B cell (primary cell): ENCODE measurements around the gene ATP5MK. TPM values are rescaled to one million over a fixed set of nuclear protein-coding genes. Genes with fewer than 3 reads are reported as not detected.
"Not testable (repeated sequence)": the region's sequence is repeated elsewhere in the genome, so short reads cannot be mapped to it uniquely, and the experiment has no call there.

ENCODE experiments used
- ATAC-seq: fragments of 200-7000 bp; cut with Tn5 transposase; one replicate; pipeline ENCODE4 v1.10.0; 2021; ENCODE audit warnings: low read depth, mild to moderate bottlenecking, moderate number of reproducible peaks, moderate library complexity
- CTCF ChIA-PET: fragments of 350-600 bp; sonication (Branson Sonifier 250); formaldehyde crosslinking; loops from one replicate; lab custom pipeline; 2021; ENCODE audit warnings: antibody characterized with exemption, inconsistent platforms; lab: Charles Lee
- POLR2A ChIA-PET: fragments of 350-600 bp; sonication (Branson Sonifier 250); formaldehyde crosslinking; loops from one replicate; lab custom pipeline; 2021; ENCODE audit warnings: antibody characterized with exemption; lab: Charles Lee
- DNase-seq: peaks from one replicate; pipeline ENCODE4 v3.0.0; 2013
- H2AFZ ChIP-seq: 2 replicates; pipeline ENCODE4 v1.6.1; 2012; ENCODE audit warnings: mild to moderate bottlenecking, low read depth, low read length; ENCODE audit not compliant: insufficient read depth, poor library complexity, severe bottlenecking
- H3K27ac ChIP-seq, 2 donors: 1 replicate in 1 of 2; 2 replicates in 1 of 2; pipeline ENCODE4 v1.5.1; 2012 to 2013; ENCODE audit warnings: low read length in 2 of 2, mild to moderate bottlenecking in 2 of 2, moderate library complexity in 1 of 2
- H3K27me3 ChIP-seq, 4 experiments: fragments of 200-600 bp in 1 of 4; sonication (generic) in 1 of 4; replicated peaks in 1 of 4; 1 replicate in 2 of 4; 2 replicates in 2 of 4; pipeline versions ENCODE4 v1.6.1 to v1.7.0; 2013 to 2016; ENCODE audit warnings: low read length in 3 of 4, mild to moderate bottlenecking in 2 of 4, mixed read lengths in 1 of 4, moderate library complexity in 1 of 4; ENCODE audit not compliant: insufficient read depth in 4 of 4, control insufficient read depth in 3 of 4; ENCODE audit errors: control extremely low read depth in 1 of 4
- H3K36me3 ChIP-seq, 2 experiments: replicated peaks in 1 of 2; 1 replicate in 1 of 2; 2 replicates in 1 of 2; pipeline versions ENCODE4 v1.6.1 to v1.7.1; 2013; ENCODE audit warnings: low read length in 1 of 2; ENCODE audit not compliant: insufficient read depth in 2 of 2, control insufficient read depth in 1 of 2; ENCODE audit errors: control extremely low read depth in 1 of 2, extremely low read depth in 1 of 2
- H3K4me1 ChIP-seq, 2 donors: fragments of 200-600 bp in 1 of 2; sonication (generic) in 1 of 2; 1 replicate in 1 of 2; 2 replicates in 1 of 2; pipeline versions ENCODE4 v1.5.1 to v1.6.1; 2013 to 2017; ENCODE audit warnings: low read length in 2 of 2; ENCODE audit not compliant: control insufficient read depth in 2 of 2, insufficient read depth in 2 of 2
- H3K4me2 ChIP-seq: replicated peaks from 2 replicates; pipeline ENCODE3; 2012; ENCODE audit warnings: mild to moderate bottlenecking, low read depth, low read length; ENCODE audit not compliant: poor library complexity, severe bottlenecking
- H3K4me3 ChIP-seq, 5 experiments: fragments of 200-600 bp in 1 of 5; sonication (generic) in 1 of 5; 1 replicate in 3 of 5; 2 replicates in 2 of 5; pipeline versions ENCODE4 v1.5.1 to v1.7.0; 2011 to 2016; ENCODE audit warnings: low read length in 4 of 5, mild to moderate bottlenecking in 4 of 5, low read depth in 2 of 5, control low read depth in 1 of 5, moderate library complexity in 1 of 5; ENCODE audit not compliant: insufficient read depth in 1 of 5; ENCODE audit errors: control extremely low read depth in 1 of 5, extremely low read depth in 1 of 5
- H3K79me2 ChIP-seq: fragments of 200-600 bp; sonication (generic); one replicate; pipeline ENCODE4 v1.6.0; 2016; ENCODE audit warnings: low read length; ENCODE audit not compliant: control insufficient read depth, insufficient read depth
- H3K9ac ChIP-seq: fragments of 200-600 bp; sonication (generic); 2 replicates; pipeline ENCODE4 v1.6.1; 2017; ENCODE audit warnings: mild to moderate bottlenecking, low read length, moderate library complexity
- H3K9me3 ChIP-seq, 3 donors: one replicate each; pipeline versions ENCODE4 v1.6.1 to v1.7.1; 2013; ENCODE audit warnings: low read length in 2 of 3; ENCODE audit not compliant: control insufficient read depth in 2 of 3, insufficient read depth in 1 of 3; ENCODE audit errors: control extremely low read depth in 1 of 3
- H4K20me1 ChIP-seq: 2 replicates; pipeline ENCODE4 v1.6.0; 2012; ENCODE audit warnings: mild to moderate bottlenecking, low read length; ENCODE audit not compliant: insufficient read depth, control insufficient read depth, poor library complexity, severe bottlenecking
- H3K27ac Mint-ChIP-seq: one replicate; pipeline ENCODE4 v1.8.0; 2021; ENCODE audit warnings: mixed read lengths
- H3K27me3 Mint-ChIP-seq: one replicate; pipeline ENCODE4 v1.8.0; 2021; ENCODE audit warnings: mixed read lengths
- H3K4me1 Mint-ChIP-seq: one replicate; pipeline ENCODE4 v1.8.0; 2021; ENCODE audit warnings: mixed read lengths
- H3K4me3 Mint-ChIP-seq: one replicate; pipeline ENCODE4 v1.8.0; 2021; ENCODE audit warnings: mixed read lengths
- H3K9me3 Mint-ChIP-seq: one replicate; pipeline ENCODE4 v1.8.0; 2022; ENCODE audit warnings: mixed read lengths; ENCODE audit not compliant: insufficient read depth
- CTCF ChIP-seq: fragments of 200-600 bp; IDR thresholded peaks from one replicate; pipeline ENCODE4 v1.8.0; 2022; ENCODE audit warnings: antibody characterized with exemption, mild to moderate bottlenecking
- EZH2 ChIP-seq: IDR thresholded peaks from 2 replicates; pipeline ENCODE4 v1.6.1; 2012; ENCODE audit warnings: borderline replicate concordance, low read depth, mild to moderate bottlenecking, moderate library complexity, low read length; ENCODE audit not compliant: insufficient read depth, poor library complexity, severe bottlenecking
- WGBS: methylation state at CpG from one replicate; pipeline ENCODE4 v1.1.5; 2013; ENCODE audit warnings: missing lambda C conversion rate; ENCODE audit not compliant: insufficient coverage; 5-methylcytosine and 5-hydroxymethylcytosine counted together
- intact Hi-C: fragments of 100-400 bp; cut with micrococcal nuclease; formaldehyde crosslinking; loops from one replicate; pipeline ENCODE4 v1.10.0; 2022
- polyA plus RNA-seq: library from polyadenylated mRNA; depleted of rRNA; stranded (reverse); fragments of >200 nt; gene quantifications from 2 replicates; pipeline ENCODE4 v1.2.3, GENCODE V29; 2012
- total RNA-seq, 2 donors: library from RNA; stranded (reverse); fragments of 120-200 nt in 1 of 2; gene quantifications; 1 replicate in 1 of 2; 2 replicates in 1 of 2; pipeline versions ENCODE4 v1.2.3 to v1.2.4, GENCODE V29; 2013 to 2022

Gene ATP5MK
- total and polyA plus RNA-seq, 2 donors (not counting 1 experiment from before 2014, with no cell fraction given) = 96.6 to 99.9 TPM

DNA sequence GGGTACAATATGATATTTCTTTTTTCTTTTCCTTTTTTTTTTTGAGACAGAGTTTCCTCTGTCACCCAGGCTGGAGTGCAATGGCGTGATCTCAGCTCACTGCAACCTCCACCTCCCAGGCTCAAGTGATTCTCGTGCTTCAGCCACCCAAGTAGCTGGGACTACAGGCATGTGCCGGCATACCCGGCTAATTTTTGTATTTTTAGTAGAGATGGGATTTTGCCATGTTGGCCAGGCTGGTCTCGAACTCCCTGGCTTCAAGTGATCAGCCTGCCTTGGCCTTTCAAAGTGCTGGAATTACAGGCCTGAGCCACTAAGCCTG lies 20.8 kb upstream of the ATP5MK start:
- H4K20me1 ChIP-seq, H3K79me2 ChIP-seq, H3K9me3 ChIP-seq, H3K27me3 Mint-ChIP-seq, H3K9me3 Mint-ChIP-seq, H3K4me3 Mint-ChIP-seq, H3K4me2 ChIP-seq, H3K4me1 ChIP-seq, H3K4me3 ChIP-seq, DNase-seq, ATAC-seq, H2AFZ ChIP-seq, H3K27me3 ChIP-seq, H3K27ac Mint-ChIP-seq, H3K9ac ChIP-seq, H3K27ac ChIP-seq, H3K4me1 Mint-ChIP-seq: not testable (repeated sequence)
- ChIA-PET CTCF (interaction anchor here (0.6 to 10.5 kb wide), 25 partner anchors 9 to 295 kb away, joined by 3 to 345 read pairs (median 5); partner anchors contain the start of genes CALHM2, CALHM3 and NEURL1), POLR2A (interaction anchor here (0.6 to 1.0 kb wide), 3 partner anchors 36 to 70 kb away, joined by 3 to 13 read pairs (median 4); no protein-coding TSS in a partner anchor)
- peak; percentile 50 for TF ChIP-seq CTCF
- peaks cover 6 to 84% of the 10 kb centered on the region in 2 experiments for H3K36me3 ChIP-seq
- 90% methylated on average over 3 of the region's 5 CpGs for WGBS
- intact Hi-C loops = loop anchor here (1.0 to 2.0 kb wide), 2 partner anchors 68 to 176 kb away; no protein-coding TSS in a partner anchor

DNA sequence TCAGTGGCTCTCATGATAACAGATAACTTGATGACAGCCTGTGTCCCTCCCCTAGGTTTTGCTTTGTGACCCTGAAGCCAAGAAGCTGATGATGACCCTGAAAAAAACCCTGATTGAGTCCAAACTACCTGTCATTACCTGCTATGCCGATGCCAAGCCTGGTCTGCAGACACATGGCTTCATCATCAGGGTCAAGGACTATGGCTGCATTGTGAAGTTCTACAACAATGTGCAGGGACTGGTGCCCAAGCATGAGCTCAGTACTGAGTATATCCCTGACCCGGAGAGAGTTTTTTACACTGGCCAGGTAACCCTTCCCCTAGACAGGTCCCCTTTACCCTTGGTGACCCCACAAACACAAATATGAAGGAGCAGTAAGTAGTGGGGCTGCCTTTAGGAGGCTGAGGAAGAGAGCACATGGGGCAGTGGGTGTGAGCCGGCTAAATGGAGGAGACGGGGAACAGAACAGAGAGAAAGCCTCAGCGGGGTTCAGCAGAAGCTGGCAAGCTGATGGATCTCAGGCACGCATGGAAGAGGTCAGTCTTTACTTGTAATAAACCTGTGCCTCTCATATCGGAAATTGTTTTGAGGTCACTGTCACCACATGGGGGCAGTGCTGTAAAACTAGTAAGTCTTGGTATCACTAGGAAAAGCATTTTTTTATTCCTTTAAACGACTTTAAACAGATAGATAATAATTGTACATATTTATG lies 20.3 kb upstream of the ATP5MK start:
- Histone ChIP-seq H3K27ac (no peak overlapping the region), H3K27me3 (no peaks in the 10 kb centered on the region), H3K79me2 (peaks cover 3% of the 10 kb centered on the region), H3K9me3 (no peaks in the 10 kb centered on the region), H4K20me1 (no peaks in the 10 kb centered on the region), H2AFZ (no peak overlapping the region), H3K36me3 (peaks cover 8 to 86% of the 10 kb centered on the region in 2 experiments), H3K9ac (no peak overlapping the region), H3K4me2 (no peak overlapping the region), H3K4me1 (no peaks in the 10 kb centered on the region), H3K4me3 (no peak overlapping the region)
- peak; percentile 53 for ATAC-seq
- WGBS = 77% methylated on average over 5 of the region's 8 CpGs
- Mint-ChIP-seq H3K27me3 (no peaks in the 10 kb centered on the region), H3K4me1 (no peaks in the 10 kb centered on the region), H3K4me3 (no peak overlapping the region), H3K9me3 (no peaks in the 10 kb centered on the region), H3K27ac (no peak overlapping the region)
- POLR2A ChIA-PET = interaction anchor here (0.6 to 1.0 kb wide), 3 partner anchors 36 to 70 kb away, joined by 3 to 13 read pairs (median 4); no protein-coding TSS in a partner anchor
- peak; percentile 76 for DNase-seq
- intact Hi-C loops = loop anchor here (1.0 to 2.0 kb wide), 2 partner anchors 69 to 176 kb away; no protein-coding TSS in a partner anchor
- CTCF ChIA-PET = interaction anchor here (0.6 to 10.5 kb wide), 34 partner anchors 9 to 642 kb away, joined by 3 to 345 read pairs (median 4); partner anchors contain the start of genes ATP5MK, CALHM1, CALHM2 and CALHM3
- TF ChIP-seq CTCF = peak; percentile 84
- TF ChIP-seq EZH2 = no peak
